Liver (tissue), 9 donors: ENCODE results near the gene PTPRN2. TPM values are rescaled to one million over a fixed set of nuclear protein-coding genes. Genes with fewer than 3 reads are reported as not detected.

Experiments
- DNase-seq: peaks from one replicate; pipeline ENCODE4 v3.0.0-alpha.2; 2017; ENCODE audit warnings: low spot score
- H3K27ac ChIP-seq, 2 donors: one replicate each; pipeline ENCODE4 v1.7.0; 2013; ENCODE audit warnings: inconsistent platforms in 2 of 2, low read length in 2 of 2, control low read depth in 1 of 2, low read depth in 1 of 2, mild to moderate bottlenecking in 1 of 2
- H3K27me3 ChIP-seq, 4 donors: one replicate each; pipeline versions ENCODE4 v1.6.1 to v1.7.0; 2013; ENCODE audit warnings: low read length in 3 of 4, inconsistent platforms in 1 of 4, mild to moderate bottlenecking in 1 of 4, moderate library complexity in 1 of 4; ENCODE audit not compliant: control insufficient read depth in 4 of 4, insufficient read depth in 4 of 4
- H3K36me3 ChIP-seq, 4 donors: one replicate each; pipeline versions ENCODE4 v1.6.1 to v1.7.0; 2013; ENCODE audit warnings: low read length in 3 of 4, mild to moderate bottlenecking in 3 of 4, low read depth in 1 of 4, moderate library complexity in 1 of 4; ENCODE audit not compliant: control insufficient read depth in 4 of 4, insufficient read depth in 3 of 4
- H3K4me1 ChIP-seq, 4 donors: one replicate each; pipeline versions ENCODE4 v1.6.1 to v1.7.0; 2013; ENCODE audit warnings: low read length in 3 of 4, mild to moderate bottlenecking in 3 of 4, moderate library complexity in 1 of 4; ENCODE audit not compliant: control insufficient read depth in 4 of 4, insufficient read depth in 4 of 4
- H3K4me3 ChIP-seq, 3 donors: one replicate each; pipeline versions ENCODE4 v1.6.1 to v1.7.0; 2013; ENCODE audit warnings: low read length in 3 of 3, control low read depth in 1 of 3, low read depth in 1 of 3, mild to moderate bottlenecking in 1 of 3
- H3K9ac ChIP-seq, 2 donors: one replicate each; pipeline ENCODE4 v1.7.0; 2013; ENCODE audit warnings: low read length in 2 of 2, mild to moderate bottlenecking in 2 of 2, moderate library complexity in 2 of 2, control low read depth in 1 of 2, low read depth in 1 of 2
- H3K9me3 ChIP-seq, 4 donors: one replicate each; pipeline versions ENCODE4 v1.6.1 to v1.7.0; 2013; ENCODE audit warnings: low read length in 3 of 4; ENCODE audit not compliant: control insufficient read depth in 4 of 4
- EGR1 ChIP-seq, 2 donors: IDR thresholded peaks; 2 replicates each; pipeline ENCODE4 v1.6.1; 2016 to 2018; ENCODE audit warnings: antibody characterized with exemption in 2 of 2, low read depth in 2 of 2
- FOXA1 ChIP-seq: IDR thresholded peaks from 2 replicates; pipeline ENCODE4 v1.6.1; 2016; ENCODE audit warnings: antibody characterized with exemption
- GABPA ChIP-seq, 2 donors: IDR thresholded peaks in 1 of 2; conservative IDR thresholded peaks in 1 of 2; 2 replicates each; pipeline ENCODE4 v1.6.1; 2016; ENCODE audit warnings: antibody characterized with exemption in 2 of 2, mild to moderate bottlenecking in 1 of 2, moderate library complexity in 1 of 2
- HNF4A ChIP-seq, 2 donors: conservative IDR thresholded peaks; 2 replicates each; pipeline ENCODE4 v1.6.1; 2016; ENCODE audit warnings: antibody characterized with exemption in 2 of 2, mild to moderate bottlenecking in 2 of 2
- HNF4G ChIP-seq: IDR thresholded peaks from 2 replicates; pipeline ENCODE4 v1.6.1; 2016; ENCODE audit warnings: antibody characterized with exemption
- RAD21 ChIP-seq, 2 donors: IDR thresholded peaks; 2 replicates each; pipeline ENCODE4 v1.6.1; 2016; ENCODE audit warnings: antibody characterized with exemption in 2 of 2, mild to moderate bottlenecking in 2 of 2
- RXRA ChIP-seq, 2 donors: IDR thresholded peaks; 2 replicates each; pipeline ENCODE4 v1.6.1; 2017 to 2018; ENCODE audit warnings: antibody characterized with exemption in 2 of 2, mild to moderate bottlenecking in 1 of 2
- TAF1 ChIP-seq: conservative IDR thresholded peaks from 2 replicates; pipeline ENCODE4 v1.6.1; 2016; ENCODE audit warnings: antibody characterized with exemption, mild to moderate bottlenecking
- YY1 ChIP-seq: IDR thresholded peaks from 2 replicates; pipeline ENCODE4 v1.6.1; 2016; ENCODE audit warnings: antibody characterized with exemption, mild to moderate bottlenecking
- WGBS: extraction: QIAGEN DNeasy Blood & Tissue Kit; methylation state at CpG from one replicate; pipeline ENCODE4 v1.1.7; 2013; 5-methylcytosine and 5-hydroxymethylcytosine counted together
- polyA plus RNA-seq, 2 donors: library from polyadenylated mRNA; stranded (reverse) in 1 of 2; unstranded in 1 of 2; fragments of 200-250 nt in 1 of 2; fragments of >200 nt in 1 of 2; fragmentation: Nextera tagmentation in 1 of 2; extraction: Ambion mirVana in 1 of 2; gene quantifications; one replicate each; pipeline versions ENCODE4 v1.2.1 to v1.2.3, GENCODE V29; 2013 to 2015
- total RNA-seq, 2 donors: library from RNA; depleted of rRNA; stranded (reverse); fragments of >200 nt; gene quantifications; one replicate each; pipeline ENCODE4 v1.2.3, GENCODE V29; 2014
- TF ChIP-seq, protein P1 (sequence below): IDR thresholded peaks from 2 replicates; pipeline ENCODE4 v1.6.1; 2016; ENCODE audit warnings: antibody characterized with exemption, mild to moderate bottlenecking
- TF ChIP-seq, protein P2 (sequence below): IDR thresholded peaks from 2 replicates; pipeline ENCODE4 v1.6.1; 2016; ENCODE audit warnings: antibody characterized with exemption
- TF ChIP-seq, protein P3 (sequence below): IDR thresholded peaks from 2 replicates; pipeline ENCODE4 v1.6.1; 2016; ENCODE audit warnings: antibody characterized with exemption
- TF ChIP-seq, protein P4 (sequence below): IDR thresholded peaks from 2 replicates; pipeline ENCODE4 v1.6.1; 2016; ENCODE audit warnings: antibody characterized with exemption
- TF ChIP-seq, protein P5 (sequence below): fragments of 150-350 bp; IDR thresholded peaks from 2 replicates; pipeline ENCODE4 v1.5.1; 2017; ENCODE audit warnings: improper control_type of control experiment, low read depth, low read length; ENCODE audit not compliant: missing input control
- donor health status: healthy.
- donor health status: healthy.
- donor health status: healthy.
- donor health status: healthy.
- donor health status: healthy.

PTPRN2 gene
- total and polyA plus RNA-seq, 4 donors: 0.75 to 1.9 (median 1.1) TPM

DNA sequence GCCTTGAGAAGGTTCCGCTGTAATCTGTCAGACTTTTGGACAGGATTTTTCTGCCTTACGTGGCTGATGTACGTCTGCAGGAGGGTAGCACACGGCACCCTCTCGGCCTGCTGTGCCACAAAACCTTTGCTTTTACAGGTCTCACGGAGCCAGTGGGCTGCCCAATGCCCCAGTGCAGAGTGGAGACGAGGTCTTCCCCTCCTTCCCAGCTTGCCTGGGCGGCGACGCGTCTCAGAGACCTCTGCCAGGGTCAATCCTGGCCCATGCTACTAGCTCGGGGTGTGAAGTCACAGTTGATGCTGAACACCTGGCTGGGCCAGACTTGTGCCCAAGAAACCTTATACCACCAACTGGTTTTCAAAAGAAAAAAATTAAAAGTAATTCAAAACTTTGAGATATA is 724.4 kb downstream of the PTPRN2 start:
- Histone ChIP-seq H3K27me3 (no peaks in the 10 kb centered on the region), H3K4me3 (no peak overlapping the region), H3K9ac (no peak overlapping the region), H3K27ac (no peak overlapping the region), H3K36me3 (no peaks in the 10 kb centered on the region), H3K9me3 (no peaks in the 10 kb centered on the region), H3K4me1 (peaks cover 0 to 1% (median 0%) of the 10 kb centered on the region in 4 donors)
- no peak for DNase-seq
- 90% methylated on average over 12 of the region's 12 CpGs for WGBS
- no peak for TF ChIP-seq HNF4A (conservative IDR thresholded peaks at IDR 0.05)
- no peak for TF ChIP-seq RXRA (IDR thresholded peaks at IDR 0.05)
- TF ChIP-seq, protein P1, sequence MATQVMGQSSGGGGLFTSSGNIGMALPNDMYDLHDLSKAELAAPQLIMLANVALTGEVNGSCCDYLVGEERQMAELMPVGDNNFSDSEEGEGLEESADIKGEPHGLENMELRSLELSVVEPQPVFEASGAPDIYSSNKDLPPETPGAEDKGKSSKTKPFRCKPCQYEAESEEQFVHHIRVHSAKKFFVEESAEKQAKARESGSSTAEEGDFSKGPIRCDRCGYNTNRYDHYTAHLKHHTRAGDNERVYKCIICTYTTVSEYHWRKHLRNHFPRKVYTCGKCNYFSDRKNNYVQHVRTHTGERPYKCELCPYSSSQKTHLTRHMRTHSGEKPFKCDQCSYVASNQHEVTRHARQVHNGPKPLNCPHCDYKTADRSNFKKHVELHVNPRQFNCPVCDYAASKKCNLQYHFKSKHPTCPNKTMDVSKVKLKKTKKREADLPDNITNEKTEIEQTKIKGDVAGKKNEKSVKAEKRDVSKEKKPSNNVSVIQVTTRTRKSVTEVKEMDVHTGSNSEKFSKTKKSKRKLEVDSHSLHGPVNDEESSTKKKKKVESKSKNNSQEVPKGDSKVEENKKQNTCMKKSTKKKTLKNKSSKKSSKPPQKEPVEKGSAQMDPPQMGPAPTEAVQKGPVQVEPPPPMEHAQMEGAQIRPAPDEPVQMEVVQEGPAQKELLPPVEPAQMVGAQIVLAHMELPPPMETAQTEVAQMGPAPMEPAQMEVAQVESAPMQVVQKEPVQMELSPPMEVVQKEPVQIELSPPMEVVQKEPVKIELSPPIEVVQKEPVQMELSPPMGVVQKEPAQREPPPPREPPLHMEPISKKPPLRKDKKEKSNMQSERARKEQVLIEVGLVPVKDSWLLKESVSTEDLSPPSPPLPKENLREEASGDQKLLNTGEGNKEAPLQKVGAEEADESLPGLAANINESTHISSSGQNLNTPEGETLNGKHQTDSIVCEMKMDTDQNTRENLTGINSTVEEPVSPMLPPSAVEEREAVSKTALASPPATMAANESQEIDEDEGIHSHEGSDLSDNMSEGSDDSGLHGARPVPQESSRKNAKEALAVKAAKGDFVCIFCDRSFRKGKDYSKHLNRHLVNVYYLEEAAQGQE: no peak
- no peak for TF ChIP-seq FOXA1
- no peak for TF ChIP-seq EGR1 (IDR thresholded peaks at IDR 0.05; ENCODE audit: low read depth in 2 of 2)
- no peak for TF ChIP-seq RAD21 (IDR thresholded peaks at IDR 0.05)
- no peak for TF ChIP-seq YY1
- TF ChIP-seq, protein P2, sequence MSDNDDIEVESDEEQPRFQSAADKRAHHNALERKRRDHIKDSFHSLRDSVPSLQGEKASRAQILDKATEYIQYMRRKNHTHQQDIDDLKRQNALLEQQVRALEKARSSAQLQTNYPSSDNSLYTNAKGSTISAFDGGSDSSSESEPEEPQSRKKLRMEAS: no peak
- TF ChIP-seq HNF4G: no peak
- TF ChIP-seq TAF1: no peak
- TF ChIP-seq, protein P3, sequence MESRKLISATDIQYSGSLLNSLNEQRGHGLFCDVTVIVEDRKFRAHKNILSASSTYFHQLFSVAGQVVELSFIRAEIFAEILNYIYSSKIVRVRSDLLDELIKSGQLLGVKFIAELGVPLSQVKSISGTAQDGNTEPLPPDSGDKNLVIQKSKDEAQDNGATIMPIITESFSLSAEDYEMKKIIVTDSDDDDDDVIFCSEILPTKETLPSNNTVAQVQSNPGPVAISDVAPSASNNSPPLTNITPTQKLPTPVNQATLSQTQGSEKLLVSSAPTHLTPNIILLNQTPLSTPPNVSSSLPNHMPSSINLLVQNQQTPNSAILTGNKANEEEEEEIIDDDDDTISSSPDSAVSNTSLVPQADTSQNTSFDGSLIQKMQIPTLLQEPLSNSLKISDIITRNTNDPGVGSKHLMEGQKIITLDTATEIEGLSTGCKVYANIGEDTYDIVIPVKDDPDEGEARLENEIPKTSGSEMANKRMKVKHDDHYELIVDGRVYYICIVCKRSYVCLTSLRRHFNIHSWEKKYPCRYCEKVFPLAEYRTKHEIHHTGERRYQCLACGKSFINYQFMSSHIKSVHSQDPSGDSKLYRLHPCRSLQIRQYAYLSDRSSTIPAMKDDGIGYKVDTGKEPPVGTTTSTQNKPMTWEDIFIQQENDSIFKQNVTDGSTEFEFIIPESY: no peak
- TF ChIP-seq, protein P4, sequence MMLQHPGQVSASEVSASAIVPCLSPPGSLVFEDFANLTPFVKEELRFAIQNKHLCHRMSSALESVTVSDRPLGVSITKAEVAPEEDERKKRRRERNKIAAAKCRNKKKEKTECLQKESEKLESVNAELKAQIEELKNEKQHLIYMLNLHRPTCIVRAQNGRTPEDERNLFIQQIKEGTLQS: no peak

DNA sequence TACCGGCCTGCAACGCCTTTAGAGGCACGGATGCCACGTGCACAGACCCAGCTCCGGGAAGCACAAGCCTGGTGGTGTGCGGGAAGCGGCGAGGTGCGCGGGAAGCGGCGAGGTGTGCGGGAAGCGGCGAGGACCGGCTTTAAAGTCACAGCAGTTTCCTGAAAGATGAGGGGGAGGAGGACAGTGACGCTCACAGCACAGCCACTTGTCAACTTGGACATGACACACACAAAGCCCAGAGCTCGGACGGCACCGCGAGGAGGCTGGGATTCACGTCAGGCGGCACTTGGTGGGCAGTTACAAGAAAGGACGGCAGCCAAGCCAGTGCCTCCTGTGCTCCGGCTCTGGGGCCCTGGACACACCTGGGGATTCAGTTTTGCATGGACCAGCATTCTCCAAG is 724.9 kb downstream of the PTPRN2 start:
- H3K4me3 ChIP-seq: no peak overlapping the region
- no peak overlapping the region for H3K9ac ChIP-seq
- no peak for DNase-seq
- 88% methylated on average over 25 of the region's 25 CpGs for WGBS
- H3K27me3 ChIP-seq: no peaks in the 10 kb centered on the region
- H3K4me1 ChIP-seq: peaks cover 0 to 1% (median 0%) of the 10 kb centered on the region in 4 donors
- H3K9me3 ChIP-seq: no peaks in the 10 kb centered on the region
- TF ChIP-seq, protein P2: no peak
- TF ChIP-seq FOXA1: no peak
- no peak for TF ChIP-seq GABPA (IDR thresholded peaks at IDR 0.05 in 1 of 2, conservative IDR thresholded peaks at IDR 0.05 in 1 of 2)
- TF ChIP-seq EGR1 (IDR thresholded peaks at IDR 0.05; ENCODE audit: low read depth in 2 of 2): no peak
- no peak for TF ChIP-seq YY1
- TF ChIP-seq RAD21 (IDR thresholded peaks at IDR 0.05): no peak
- TF ChIP-seq, protein P3: no peak
- TF ChIP-seq, protein P5, sequence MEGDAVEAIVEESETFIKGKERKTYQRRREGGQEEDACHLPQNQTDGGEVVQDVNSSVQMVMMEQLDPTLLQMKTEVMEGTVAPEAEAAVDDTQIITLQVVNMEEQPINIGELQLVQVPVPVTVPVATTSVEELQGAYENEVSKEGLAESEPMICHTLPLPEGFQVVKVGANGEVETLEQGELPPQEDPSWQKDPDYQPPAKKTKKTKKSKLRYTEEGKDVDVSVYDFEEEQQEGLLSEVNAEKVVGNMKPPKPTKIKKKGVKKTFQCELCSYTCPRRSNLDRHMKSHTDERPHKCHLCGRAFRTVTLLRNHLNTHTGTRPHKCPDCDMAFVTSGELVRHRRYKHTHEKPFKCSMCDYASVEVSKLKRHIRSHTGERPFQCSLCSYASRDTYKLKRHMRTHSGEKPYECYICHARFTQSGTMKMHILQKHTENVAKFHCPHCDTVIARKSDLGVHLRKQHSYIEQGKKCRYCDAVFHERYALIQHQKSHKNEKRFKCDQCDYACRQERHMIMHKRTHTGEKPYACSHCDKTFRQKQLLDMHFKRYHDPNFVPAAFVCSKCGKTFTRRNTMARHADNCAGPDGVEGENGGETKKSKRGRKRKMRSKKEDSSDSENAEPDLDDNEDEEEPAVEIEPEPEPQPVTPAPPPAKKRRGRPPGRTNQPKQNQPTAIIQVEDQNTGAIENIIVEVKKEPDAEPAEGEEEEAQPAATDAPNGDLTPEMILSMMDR: no peak
- H3K27ac ChIP-seq: no peak overlapping the region
- no peaks in the 10 kb centered on the region for H3K36me3 ChIP-seq
